IMR-90 (cell line): Measurements from ENCODE around the gene PSD2. TPM values are rescaled to one million over a fixed set of nuclear protein-coding genes. Genes with fewer than 3 reads are reported as not detected.

Experiments
- ATAC-seq: fragments of 200-7000 bp; cut with Tn5 transposase; 2 replicates; pipeline ENCODE4 v1.9.1; 2020; ENCODE audit warnings: low read depth, mild to moderate bottlenecking, moderate library complexity
- BruUV-seq: library from RNA; stranded (reverse); fragments of 400-500 nt; replicated peaks from 2 replicates; lab custom pipeline; 2021; lab: Mats Ljungman, UMichigan
- CTCF ChIA-PET: fragments of 300-600 bp; formaldehyde crosslinking; extraction: SDS; loops from one replicate; lab custom pipeline; 2021; ENCODE audit warnings: antibody characterized with exemption; lab: Yijun Ruan, JAX
- POLR2A ChIA-PET: fragments of 300-600 bp; sonication (Branson Sonifier 250); formaldehyde crosslinking; loops from one replicate; lab custom pipeline; 2022; ENCODE audit warnings: antibody characterized with exemption; ENCODE audit not compliant: unreplicated experiment; lab: Charles Lee
- DNase-seq: peaks from one replicate; pipeline ENCODE4 v3.0.0; 2013
- H2AFZ ChIP-seq: replicated peaks from 2 replicates; pipeline ENCODE3; 2013; ENCODE audit warnings: low read length, mild to moderate bottlenecking; ENCODE audit not compliant: poor library complexity
- H2AK5ac ChIP-seq: 2 replicates; pipeline ENCODE4 v1.6.1; 2013; ENCODE audit warnings: low read depth, low read length, inconsistent platforms
- H2AK9ac ChIP-seq: replicated peaks from 2 replicates; pipeline ENCODE3; 2013; ENCODE audit warnings: mild to moderate bottlenecking, low read depth, low read length, moderate library complexity; ENCODE audit not compliant: poor library complexity
- H2BK120ac ChIP-seq: 2 replicates; pipeline ENCODE4 v1.6.1; 2013; ENCODE audit warnings: low read depth, low read length, inconsistent platforms
- H2BK15ac ChIP-seq: 3 replicates; pipeline ENCODE4 v1.6.1; 2013; ENCODE audit warnings: low read depth, low read length, inconsistent platforms
- H2BK20ac ChIP-seq: 2 replicates; pipeline ENCODE4 v1.6.1; 2013; ENCODE audit warnings: low read depth, mild to moderate bottlenecking, inconsistent platforms, low read length, moderate library complexity
- H2BK5ac ChIP-seq: 2 replicates; pipeline ENCODE4 v1.6.1; 2013; ENCODE audit warnings: mild to moderate bottlenecking, low read depth, low read length, inconsistent platforms; ENCODE audit not compliant: poor library complexity, severe bottlenecking
- H3K14ac ChIP-seq: replicated peaks from 2 replicates; pipeline ENCODE4 v1.6.1; 2013; ENCODE audit warnings: low read depth, low read length, inconsistent platforms
- H3K18ac ChIP-seq: 2 replicates; pipeline ENCODE4 v1.6.1; 2013; ENCODE audit warnings: low read depth, low read length, control low read depth
- H3K23ac ChIP-seq: 2 replicates; pipeline ENCODE4 v1.6.1; 2013; ENCODE audit warnings: low read depth, low read length, inconsistent platforms
- H3K27ac ChIP-seq: 2 replicates; pipeline ENCODE4 v1.5.1; 2013; ENCODE audit warnings: mild to moderate bottlenecking, control low read depth, low read length; ENCODE audit not compliant: insufficient read depth
- H3K27me3 ChIP-seq: 2 replicates; pipeline ENCODE4 v1.6.1; 2013; ENCODE audit warnings: low read length; ENCODE audit not compliant: control insufficient read depth, insufficient read depth
- H3K36me3 ChIP-seq: 2 replicates; pipeline ENCODE4 v1.6.1; 2013; ENCODE audit warnings: low read length, mixed read lengths; ENCODE audit not compliant: control insufficient read depth, insufficient read depth
- H3K4ac ChIP-seq: 2 replicates; pipeline ENCODE4 v1.6.1; 2013; ENCODE audit warnings: low read depth, low read length, inconsistent platforms
- H3K4me1 ChIP-seq: 2 replicates; pipeline ENCODE4 v1.6.1; 2013; ENCODE audit warnings: low read length, mixed read lengths; ENCODE audit not compliant: control insufficient read depth, insufficient read depth
- H3K4me2 ChIP-seq: 2 replicates; pipeline ENCODE4 v1.6.1; 2013; ENCODE audit warnings: low read depth, mild to moderate bottlenecking, control low read depth, low read length, moderate library complexity
- H3K4me3 ChIP-seq: 2 replicates; pipeline ENCODE4 v1.5.1; 2013; ENCODE audit warnings: low read depth, mild to moderate bottlenecking, control low read depth, low read length, moderate library complexity; ENCODE audit not compliant: insufficient read depth
- H3K56ac ChIP-seq: 2 replicates; pipeline ENCODE4 v1.6.1; 2013; ENCODE audit warnings: low read length, inconsistent platforms; ENCODE audit not compliant: insufficient read depth; ENCODE audit errors: extremely low read depth
- H3K79me1 ChIP-seq, 2 experiments: 2 replicates each; pipeline ENCODE4 v1.6.1; 2013; ENCODE audit warnings: low read length in 2 of 2, inconsistent platforms in 1 of 2, low read depth in 1 of 2
- H3K9ac ChIP-seq: 2 replicates; pipeline ENCODE4 v1.6.1; 2013; ENCODE audit warnings: low read depth, low read length, control low read depth
- H3K9me1 ChIP-seq: 2 replicates; pipeline ENCODE4 v1.6.1; 2013; ENCODE audit warnings: low read length, inconsistent platforms; ENCODE audit not compliant: insufficient read depth
- H3K9me3 ChIP-seq: 2 replicates; pipeline ENCODE4 v1.6.1; 2013; ENCODE audit warnings: low read length; ENCODE audit not compliant: control insufficient read depth, insufficient read depth
- H4K20me1 ChIP-seq: 2 replicates; pipeline ENCODE4 v1.6.1; 2013; ENCODE audit warnings: low read length, inconsistent platforms; ENCODE audit not compliant: insufficient read depth
- H4K5ac ChIP-seq: 2 replicates; pipeline ENCODE4 v1.6.1; 2013; ENCODE audit warnings: mild to moderate bottlenecking, low read depth, low read length, control low read depth
- H4K8ac ChIP-seq, 2 experiments: 2 replicates each; pipeline ENCODE4 v1.6.1; 2013; ENCODE audit warnings: low read depth in 2 of 2, low read length in 2 of 2, control low read depth in 1 of 2, inconsistent platforms in 1 of 2
- H4K91ac ChIP-seq: 2 replicates; pipeline ENCODE4 v1.6.1; 2013; ENCODE audit warnings: low read depth, low read length, inconsistent platforms; ENCODE audit not compliant: insufficient read depth
- BHLHE40 ChIP-seq: fragments of 150-350 bp; IDR thresholded peaks from 2 replicates; pipeline ENCODE4 v1.6.1; 2016; ENCODE audit warnings: mild to moderate bottlenecking, low read depth, low read length
- CEBPB ChIP-seq: IDR thresholded peaks from 2 replicates; pipeline ENCODE4 v1.6.1; 2012; ENCODE audit warnings: low read depth, low read length, improper control_type of control experiment
- FOS ChIP-seq: fragments of 150-350 bp; IDR thresholded peaks from 2 replicates; pipeline ENCODE4 v1.6.1; 2016; ENCODE audit warnings: low read depth, low read length
- NFE2L2 ChIP-seq: fragments of 150-350 bp; IDR thresholded peaks from 2 replicates; pipeline ENCODE4 v1.6.1; 2016; ENCODE audit warnings: low read depth, mild to moderate bottlenecking, low read length
- RCOR1 ChIP-seq: IDR thresholded peaks from 2 replicates; pipeline ENCODE4 v1.6.1; 2012; ENCODE audit warnings: mild to moderate bottlenecking, low read length, improper control_type of control experiment; ENCODE audit not compliant: insufficient replicate concordance
- USF2 ChIP-seq: fragments of 150-350 bp; IDR thresholded peaks from 2 replicates; pipeline ENCODE4 v1.6.1; 2017; ENCODE audit warnings: mild to moderate bottlenecking, antibody characterized with exemption, low read length, low read depth
- WGBS, 2 experiments: methylation state at CpG; one replicate each; pipeline versions ENCODE4 v1.1.5 to v1.1.7; 2013; ENCODE audit warnings: missing lambda C conversion rate in 2 of 2; ENCODE audit not compliant: insufficient read length in 1 of 2; ENCODE audit errors: extremely low coverage in 2 of 2; 5-methylcytosine and 5-hydroxymethylcytosine counted together
- dilution Hi-C: fragments of 300-500 bp; cut with HindIII; formaldehyde crosslinking; loops from one replicate; pipeline ENCODE4 v1.14.3; 2018; ENCODE audit warnings: low sequenced_read_pairs; ENCODE audit not compliant: unreplicated experiment
- in situ Hi-C: fragments of 300-500 bp; cut with MboI; formaldehyde crosslinking; loops from 3 replicates; pipeline ENCODE4 v1.14.3; 2019; ENCODE audit warnings: low sequenced_read_pairs, inconsistent platforms, mixed read lengths
- intact Hi-C: fragments of 100-400 bp; cut with micrococcal nuclease; formaldehyde crosslinking; loops from 2 replicates; pipeline ENCODE4 v1.10.0; 2022
- polyA plus RNA-seq, 3 experiments: library from polyadenylated mRNA; depleted of rRNA; stranded (reverse); fragments of >200 nt; gene quantifications; 2 replicates each; pipeline ENCODE4 v1.2.3, GENCODE V29; 2012; ENCODE audit warnings: low replicate concordance in 1 of 3
- total RNA-seq: library from RNA; depleted of rRNA; stranded (reverse); fragments of >200 nt; gene quantifications from 2 replicates; pipeline ENCODE4 v1.2.3, GENCODE V29; 2012

PSD2 gene
- total and polyA plus RNA-seq, 2 of the 4 experiments (the other 2 are of a cell fraction): 0.05 TPM; not detected in 1

GRCh38 chr5:139784488-139784887, 11.1 kb upstream of the PSD2 start:
- H3K18ac ChIP-seq: no peak overlapping the region
- H3K9me1 ChIP-seq: no peaks in the 10 kb centered on the region
- DNase-seq (no peak), ATAC-seq (no peak)
- no peak overlapping the region for H4K91ac ChIP-seq
- dilution Hi-C loops (no loop called here), intact Hi-C loops (no loop called here), in situ Hi-C loops (loop anchor here (10.0 to 25.0 kb wide), 2 partner anchors 380 to 578 kb away; partner anchors contain the start of gene SLC4A9)
- H4K5ac ChIP-seq: no peak overlapping the region
- no peak overlapping the region for H3K56ac ChIP-seq
- H4K8ac ChIP-seq: no peak overlapping the region
- H3K4ac ChIP-seq: no peak overlapping the region
- H3K9ac ChIP-seq: no peak overlapping the region
- ChIA-PET POLR2A (no interaction called here), CTCF (no interaction called here)
- H3K79me1 ChIP-seq: no peaks in the 10 kb centered on the region
- H2AK5ac ChIP-seq: no peak overlapping the region
- no peaks in the 10 kb centered on the region for H3K4me1 ChIP-seq
- no peak for TF ChIP-seq USF2
- TF ChIP-seq BHLHE40: no peak
- TF ChIP-seq RCOR1: no peak
- TF ChIP-seq NFE2L2: no peak
- no peak for TF ChIP-seq CEBPB
- no peak for TF ChIP-seq FOS
- no peaks in the 10 kb centered on the region for H3K9me3 ChIP-seq
- H3K36me3 ChIP-seq: no peaks in the 10 kb centered on the region
- no peak overlapping the region for H3K4me2 ChIP-seq
- BruUV-seq: no TSS peak
- H2BK5ac ChIP-seq: no peak overlapping the region
- no peak overlapping the region for H2BK20ac ChIP-seq
- H2BK15ac ChIP-seq: no peak overlapping the region
- H3K27ac ChIP-seq: no peak overlapping the region
- no peak overlapping the region for H2BK120ac ChIP-seq
- peaks cover 28% of the 10 kb centered on the region for H3K27me3 ChIP-seq
- WGBS, 2 experiments: 84% methylated on average over 2 of the region's 3 CpGs; no CpG with 5 or more reads in 1 of the 2 experiments
- no peak overlapping the region for H3K23ac ChIP-seq
- H3K14ac ChIP-seq: no peak overlapping the region
- H2AK9ac ChIP-seq: no peak overlapping the region
- no peak overlapping the region for H3K4me3 ChIP-seq
- H2AFZ ChIP-seq: no peak overlapping the region
- no peaks in the 10 kb centered on the region for H4K20me1 ChIP-seq
